Fibroblast of lung (primary cell): ENCODE measurements around the gene FRAT2. TPM values are rescaled to one million over a fixed set of nuclear protein-coding genes. Genes with fewer than 3 reads are reported as not detected.

Source experiments
- DNase-seq, 2 donors: peaks; one replicate each; pipeline versions ENCODE4 v3.0.0 to v3.0.0-alpha.2; 2010; ENCODE audit warnings: low read depth in 2 of 2
- H2AFZ ChIP-seq: 2 replicates; pipeline ENCODE4 v1.5.1; 2012; ENCODE audit warnings: low read length, control low read depth, inconsistent platforms
- H3K27ac ChIP-seq: 2 replicates; pipeline ENCODE4 v1.5.1; 2011; ENCODE audit warnings: low read length, control low read depth; ENCODE audit not compliant: insufficient read depth
- H3K27me3 ChIP-seq: 2 replicates; pipeline ENCODE4 v1.5.1; 2011; ENCODE audit warnings: mild to moderate bottlenecking, low read length; ENCODE audit not compliant: control insufficient read depth, insufficient read depth
- H3K36me3 ChIP-seq: 2 replicates; pipeline ENCODE4 v1.5.1; 2011; ENCODE audit warnings: low read length; ENCODE audit not compliant: control insufficient read depth, insufficient read depth
- H3K4me1 ChIP-seq: 2 replicates; pipeline ENCODE4 v1.5.1; 2011; ENCODE audit warnings: low read length; ENCODE audit not compliant: control insufficient read depth, insufficient read depth; ENCODE audit errors: extremely low read depth
- H3K4me2 ChIP-seq: 2 replicates; pipeline ENCODE4 v1.5.1; 2011; ENCODE audit warnings: low read length, control low read depth; ENCODE audit not compliant: insufficient read depth; ENCODE audit errors: extremely low read depth
- H3K4me3 ChIP-seq, 4 experiments: fragments of 200-600 bp in 1 of 4; sonication (generic) in 1 of 4; replicated peaks in 1 of 4; 2 replicates each; pipeline ENCODE4 v1.5.1; 2011 to 2016; ENCODE audit warnings: low read length in 4 of 4, low read depth in 3 of 4, mild to moderate bottlenecking in 3 of 4, control low read depth in 2 of 4, inconsistent platforms in 1 of 4, mixed read lengths in 1 of 4; ENCODE audit not compliant: insufficient read depth in 1 of 4; ENCODE audit errors: control extremely low read depth in 1 of 4
- H3K79me2 ChIP-seq: 2 replicates; pipeline ENCODE4 v1.5.1; 2012; ENCODE audit warnings: mild to moderate bottlenecking, low read length, inconsistent platforms; ENCODE audit not compliant: control insufficient read depth, insufficient read depth
- H3K9ac ChIP-seq: 2 replicates; pipeline ENCODE4 v1.5.1; 2011; ENCODE audit warnings: mild to moderate bottlenecking, low read length, control low read depth; ENCODE audit not compliant: insufficient read depth
- H3K9me3 ChIP-seq: 2 replicates; pipeline ENCODE4 v1.5.1; 2012; ENCODE audit warnings: low read depth, low read length; ENCODE audit not compliant: control insufficient read depth, insufficient read depth
- H4K20me1 ChIP-seq: 2 replicates; pipeline ENCODE4 v1.5.1; 2011; ENCODE audit warnings: low read length; ENCODE audit not compliant: control insufficient read depth, insufficient read depth; ENCODE audit errors: extremely low read depth
- CTCF ChIP-seq, 2 donors: IDR thresholded peaks in 1 of 2; conservative IDR thresholded peaks in 1 of 2; 1 replicate in 1 of 2; 2 replicates in 1 of 2; pipeline ENCODE4 v1.5.1; 2011 to 2012; ENCODE audit warnings: low read length in 2 of 2, control low read depth in 1 of 2, inconsistent platforms in 1 of 2, low read depth in 1 of 2, mild to moderate bottlenecking in 1 of 2
- EZH2 ChIP-seq: IDR thresholded peaks from 2 replicates; pipeline ENCODE4 v1.5.1; 2012; ENCODE audit warnings: low read length, control low read depth, mild to moderate bottlenecking; ENCODE audit errors: missing control alignments
- polyA plus RNA-seq, 2 donors: library from polyadenylated mRNA; depleted of rRNA in 1 of 2; stranded (reverse) in 1 of 2; unstranded in 1 of 2; fragments of >200 nt; gene quantifications; 2 replicates each; pipeline ENCODE4 v1.2.1, GENCODE V29; 2011 to 2012; ENCODE audit warnings: missing spikeins in 1 of 2
- total RNA-seq: library from RNA; depleted of rRNA; stranded (reverse); fragments of >200 nt; gene quantifications from 2 replicates; pipeline ENCODE4 v1.2.1, GENCODE V29; 2014

The FRAT2 gene
- total and polyA plus RNA-seq, 2 donors (not counting 1 experiment from before 2014, with no cell fraction given) = 2.0 to 5.3 TPM

- H3K27ac ChIP-seq = no peak overlapping the region
- no peak overlapping the region for H2AFZ ChIP-seq
- TF ChIP-seq EZH2 (no peak), CTCF (conservative IDR thresholded peaks at IDR 0.05 in 1 of 2, IDR thresholded peaks at IDR 0.05 in 1 of 2; ENCODE audit: low read depth in 1 of 2, low read length in 2 of 2) (no peak)
- no peak overlapping the region for H3K9ac ChIP-seq
- no peak for DNase-seq
- H3K4me3 ChIP-seq = no peak overlapping the region
- H4K20me1 ChIP-seq = no peaks in the 10 kb centered on the region
- H3K27me3 ChIP-seq = peaks cover 3% of the 10 kb centered on the region
- no peaks in the 10 kb centered on the region for H3K4me1 ChIP-seq
- H3K79me2 ChIP-seq = no peaks in the 10 kb centered on the region
- no peaks in the 10 kb centered on the region for H3K36me3 ChIP-seq
- H3K9me3 ChIP-seq = no peaks in the 10 kb centered on the region
- no peak overlapping the region for H3K4me2 ChIP-seq
Measured at GRCh38 chr10:97312897-97313296, 21.6 kb downstream of the FRAT2 start.

- no peaks in the 10 kb centered on the region for H3K9me3 ChIP-seq
- H3K27ac ChIP-seq = no peak overlapping the region
- H3K79me2 ChIP-seq = no peaks in the 10 kb centered on the region
- H3K4me1 ChIP-seq = no peaks in the 10 kb centered on the region
- H3K4me2 ChIP-seq = no peak overlapping the region
- no peaks in the 10 kb centered on the region for H3K36me3 ChIP-seq
- no peak overlapping the region for H2AFZ ChIP-seq
- H3K4me3 ChIP-seq = no peak overlapping the region
- H3K27me3 ChIP-seq = peaks cover 3% of the 10 kb centered on the region
- no peak for DNase-seq
- no peak for TF ChIP-seq EZH2
- TF ChIP-seq CTCF (conservative IDR thresholded peaks at IDR 0.05 in 1 of 2, IDR thresholded peaks at IDR 0.05 in 1 of 2; ENCODE audit: low read depth in 1 of 2, low read length in 2 of 2) = no peak
- no peaks in the 10 kb centered on the region for H4K20me1 ChIP-seq
- no peak overlapping the region for H3K9ac ChIP-seq
Measured at GRCh38 chr10:97311111-97311626, 23.4 kb downstream of the FRAT2 start.

- Histone ChIP-seq H3K4me2 (no peak overlapping the region), H3K27me3 (peaks cover 3% of the 10 kb centered on the region), H3K79me2 (no peaks in the 10 kb centered on the region), H3K4me3 (no peak overlapping the region), H3K9me3 (no peaks in the 10 kb centered on the region), H2AFZ (no peak overlapping the region), H3K36me3 (no peaks in the 10 kb centered on the region), H3K9ac (no peak overlapping the region), H3K4me1 (no peaks in the 10 kb centered on the region), H4K20me1 (no peaks in the 10 kb centered on the region), H3K27ac (no peak overlapping the region)
- DNase-seq = no peak
- TF ChIP-seq EZH2 (no peak), CTCF (conservative IDR thresholded peaks at IDR 0.05 in 1 of 2, IDR thresholded peaks at IDR 0.05 in 1 of 2; ENCODE audit: low read depth in 1 of 2, low read length in 2 of 2) (no peak)
Measured at GRCh38 chr10:97307866-97308780, 26.4 kb downstream of the FRAT2 start.
